Measurements from ENCODE around the gene BABAM2. TPM values are rescaled to one million over a fixed set of nuclear protein-coding genes. Genes with fewer than 3 reads are reported as not detected.

BABAM2 gene
- total RNA-seq, 1 donor from 2014 or later = 28.5 TPM

GRCh38 chr2:28150994-28151393, 260.5 kb downstream of the BABAM2 start:
- H3K27me3 Mint-ChIP-seq (ENCODE audit: low read depth, unreplicated experiment) = no peaks in the 10 kb centered on the region
- Histone ChIP-seq H3K9ac (ENCODE audit: low read length) (no peak overlapping the region), H4K20me1 (ENCODE audit: insufficient read depth, low read length) (no peaks in the 10 kb centered on the region), H3K27me3 (ENCODE audit: insufficient read depth, low read length) (no peaks in the 10 kb centered on the region), H3K27ac (ENCODE audit: low read depth, low read length) (no peak overlapping the region), H3K4me2 (ENCODE audit: low read length) (no peak overlapping the region), H3K4me3 (ENCODE audit: insufficient read depth, low read depth, low read length) (no peak overlapping the region), H3K36me3 (ENCODE audit: insufficient read depth, low read length) (no peaks in the 10 kb centered on the region), H2AFZ (ENCODE audit: low read depth, low read length) (no peak overlapping the region), H3K9me3 (ENCODE audit: insufficient read depth, low read depth, low read length) (no peaks in the 10 kb centered on the region), H3K4me1 (ENCODE audit: insufficient read depth, low read length) (peaks cover 14% of the 10 kb centered on the region), H3K79me2 (ENCODE audit: insufficient read depth, low read length) (no peaks in the 10 kb centered on the region)
- H3K27ac Mint-ChIP-seq (ENCODE audit: unreplicated experiment) = no peak overlapping the region
- H3K4me3 Mint-ChIP-seq (ENCODE audit: unreplicated experiment) = no peak overlapping the region
- H3K4me1 Mint-ChIP-seq (ENCODE audit: low read depth, unreplicated experiment) = peaks cover 16% of the 10 kb centered on the region
- DNase-seq (ENCODE audit: low read depth) = no peak
- no peak for FAIRE-seq
- peaks cover 7% of the 10 kb centered on the region for H3K9me3 Mint-ChIP-seq (ENCODE audit: unreplicated experiment)
- H3K36me3 Mint-ChIP-seq (ENCODE audit: low read depth, unreplicated experiment) = peaks cover 3% of the 10 kb centered on the region
- TF ChIP-seq CTCF (IDR thresholded peaks at IDR 0.05; ENCODE audit: insufficient read depth, low read depth, low read length) = no peak
- no peak for TF ChIP-seq EZH2 (IDR thresholded peaks at IDR 0.05; ENCODE audit: insufficient read depth, low read length)

DNA sequence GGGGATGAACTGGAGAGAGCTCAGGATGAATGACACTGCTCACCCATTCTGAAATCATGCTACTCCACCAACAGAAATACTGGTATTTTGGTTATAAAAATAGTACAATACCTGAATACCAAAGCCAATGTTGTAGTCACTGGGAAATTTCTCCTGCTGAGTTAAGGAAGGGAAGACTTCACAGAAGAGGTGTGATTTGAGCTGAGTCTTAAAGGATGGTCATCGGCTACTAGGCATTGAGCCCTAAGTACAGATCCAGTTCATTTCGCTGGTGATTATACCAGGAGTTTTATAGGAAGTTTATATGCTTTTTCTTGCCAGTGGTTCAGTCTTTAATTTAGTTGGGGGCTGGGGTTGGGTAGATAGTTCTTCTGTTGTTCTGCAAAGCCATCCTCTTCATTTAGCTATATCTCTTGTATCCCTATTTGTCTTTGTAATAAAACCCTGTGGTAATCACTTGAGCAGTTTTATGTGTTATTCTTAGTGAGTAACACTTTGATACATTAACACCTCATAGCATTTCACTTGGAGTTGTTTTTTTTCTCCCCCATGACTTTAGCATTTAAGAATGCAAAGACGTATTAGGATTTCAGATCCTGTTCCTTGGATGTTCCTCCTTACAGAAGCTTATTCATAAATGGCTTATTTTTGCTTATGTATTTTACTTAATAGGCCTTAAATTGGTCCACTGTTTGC, 262.2 kb downstream of the BABAM2 start:
- Histone ChIP-seq H4K20me1 (ENCODE audit: insufficient read depth, low read length) (no peaks in the 10 kb centered on the region), H3K9ac (ENCODE audit: low read length) (peak overlapping the region; percentile 5), H3K36me3 (ENCODE audit: insufficient read depth, low read length) (no peaks in the 10 kb centered on the region), H3K27ac (ENCODE audit: low read depth, low read length) (peak overlapping the region; percentile 54), H3K4me1 (ENCODE audit: insufficient read depth, low read length) (peaks cover 14% of the 10 kb centered on the region), H3K4me3 (ENCODE audit: insufficient read depth, low read depth, low read length) (no peak overlapping the region), H2AFZ (ENCODE audit: low read depth, low read length) (no peak overlapping the region), H3K79me2 (ENCODE audit: insufficient read depth, low read length) (no peaks in the 10 kb centered on the region), H3K9me3 (ENCODE audit: insufficient read depth, low read depth, low read length) (no peaks in the 10 kb centered on the region), H3K4me2 (ENCODE audit: low read length) (peak overlapping the region; percentile 4), H3K27me3 (ENCODE audit: insufficient read depth, low read length) (no peaks in the 10 kb centered on the region)
- H3K27ac Mint-ChIP-seq (ENCODE audit: unreplicated experiment) = no peak overlapping the region
- DNase-seq (ENCODE audit: low read depth) (peak; percentile 84), FAIRE-seq (peak; percentile 86)
- H3K36me3 Mint-ChIP-seq (ENCODE audit: low read depth, unreplicated experiment) = peaks cover 7% of the 10 kb centered on the region
- H3K4me3 Mint-ChIP-seq (ENCODE audit: unreplicated experiment) = no peak overlapping the region
- no peaks in the 10 kb centered on the region for H3K27me3 Mint-ChIP-seq (ENCODE audit: low read depth, unreplicated experiment)
- TF ChIP-seq EZH2 (IDR thresholded peaks at IDR 0.05; ENCODE audit: insufficient read depth, low read length) (no peak), CTCF (IDR thresholded peaks at IDR 0.05; ENCODE audit: insufficient read depth, low read depth, low read length) (no peak)
- peaks cover 8% of the 10 kb centered on the region for H3K9me3 Mint-ChIP-seq (ENCODE audit: unreplicated experiment)
- peaks cover 16% of the 10 kb centered on the region for H3K4me1 Mint-ChIP-seq (ENCODE audit: low read depth, unreplicated experiment)

DNA sequence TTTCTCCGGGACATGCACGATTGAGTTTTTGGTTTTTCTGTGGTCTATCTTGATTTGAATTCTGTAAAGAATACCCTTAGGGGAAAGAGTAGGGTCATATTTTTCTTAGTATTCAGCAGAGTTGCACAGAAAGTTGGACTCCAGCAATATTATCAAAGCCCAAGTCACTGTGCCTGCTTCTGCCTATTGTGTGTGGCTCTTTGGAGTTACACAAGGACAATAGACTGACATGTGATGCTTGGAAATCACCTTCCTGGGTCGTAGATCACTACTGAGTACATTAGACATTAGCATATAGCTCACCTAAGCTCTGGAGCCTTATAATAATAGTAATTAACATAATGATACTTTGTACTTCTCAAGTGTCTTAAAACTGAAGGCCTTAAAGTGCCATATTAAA, 263.3 kb downstream of the BABAM2 start:
- Histone ChIP-seq H2AFZ (ENCODE audit: low read depth, low read length) (no peak overlapping the region), H3K27me3 (ENCODE audit: insufficient read depth, low read length) (no peaks in the 10 kb centered on the region), H3K4me3 (ENCODE audit: insufficient read depth, low read depth, low read length) (no peak overlapping the region), H3K4me1 (ENCODE audit: insufficient read depth, low read length) (peaks cover 14% of the 10 kb centered on the region), H3K36me3 (ENCODE audit: insufficient read depth, low read length) (no peaks in the 10 kb centered on the region), H3K9ac (ENCODE audit: low read length) (no peak overlapping the region), H3K27ac (ENCODE audit: low read depth, low read length) (no peak overlapping the region), H3K9me3 (ENCODE audit: insufficient read depth, low read depth, low read length) (no peaks in the 10 kb centered on the region), H3K79me2 (ENCODE audit: insufficient read depth, low read length) (no peaks in the 10 kb centered on the region), H3K4me2 (ENCODE audit: low read length) (no peak overlapping the region), H4K20me1 (ENCODE audit: insufficient read depth, low read length) (no peaks in the 10 kb centered on the region)
- Mint-ChIP-seq H3K4me3 (ENCODE audit: unreplicated experiment) (no peak overlapping the region), H3K36me3 (ENCODE audit: low read depth, unreplicated experiment) (peaks cover 7% of the 10 kb centered on the region), H3K9me3 (ENCODE audit: unreplicated experiment) (peaks cover 8% of the 10 kb centered on the region), H3K27me3 (ENCODE audit: low read depth, unreplicated experiment) (no peaks in the 10 kb centered on the region), H3K27ac (ENCODE audit: unreplicated experiment) (peak overlapping the region; percentile 41), H3K4me1 (ENCODE audit: low read depth, unreplicated experiment) (peaks cover 20% of the 10 kb centered on the region)
- TF ChIP-seq EZH2 (IDR thresholded peaks at IDR 0.05; ENCODE audit: insufficient read depth, low read length) = no peak
- no peak for TF ChIP-seq CTCF (IDR thresholded peaks at IDR 0.05; ENCODE audit: insufficient read depth, low read depth, low read length)
- DNase-seq (ENCODE audit: low read depth) (no peak), FAIRE-seq (no peak)
